Inflammatory macrophage treated with lipopolysaccharide for 1 hour (primary cell): ENCODE data around the gene TP53AIP1.
A peak's percentile ranks its signal among the peaks of the same experiment; 100 is the strongest.

Experiments used
- DNase-seq, 2 donors: peaks; one replicate each; pipeline ENCODE4 v3.0.0-alpha.2; 2020 to 2022

Gene TP53AIP1

GRCh38 chr11:128941573-128942271 is 949 bp downstream of the TP53AIP1 start:
- no peak for DNase-seq

DNA sequence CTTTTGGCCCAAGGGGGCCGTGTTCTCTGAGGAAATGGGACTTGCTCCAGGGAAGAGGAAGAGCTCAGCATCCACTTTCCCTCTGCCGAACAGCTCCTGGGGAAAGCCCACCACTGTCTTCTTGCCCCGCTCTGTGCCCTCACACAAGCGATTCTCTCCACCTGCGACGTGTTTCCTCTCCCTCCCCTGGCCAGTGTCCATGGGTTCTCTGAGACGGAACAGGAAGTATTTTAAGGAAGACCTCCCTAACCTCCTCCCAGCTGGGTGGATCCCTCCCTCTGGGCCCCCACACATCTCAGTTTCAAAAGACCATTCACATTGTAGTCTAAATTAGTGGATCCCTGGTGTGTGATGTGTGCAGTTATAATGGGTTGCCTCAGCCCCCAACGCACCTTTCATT is 1.6 kb downstream of the TP53AIP1 start:
- peak in 1 of 2 donors; percentile 22 for DNase-seq

- DNase-seq: no peak
Measured at GRCh38 chr11:128940603-128941002, 2.1 kb downstream of the TP53AIP1 start.

- DNase-seq: no peak
Measured at GRCh38 chr11:128940156-128940555, 2.5 kb downstream of the TP53AIP1 start.

DNA sequence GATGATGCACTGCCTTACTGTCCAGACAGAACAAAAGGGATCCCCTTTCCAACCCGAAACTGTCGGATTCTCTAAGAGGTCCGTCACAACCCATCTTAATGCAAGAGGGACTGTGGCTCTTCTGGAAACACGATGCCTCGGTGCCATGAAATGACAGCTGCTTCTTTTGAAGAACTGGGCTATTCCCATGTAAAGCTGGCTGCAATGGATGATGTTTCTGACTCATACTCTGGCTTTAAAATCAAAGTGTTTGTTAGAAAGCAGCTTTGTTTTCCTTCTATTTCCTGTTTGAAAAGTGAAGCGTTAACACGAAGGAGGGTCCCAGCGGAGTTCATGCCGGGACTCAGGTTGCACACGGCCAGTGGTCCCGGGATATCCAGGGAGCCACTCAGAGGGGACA is 3.1 kb downstream of the TP53AIP1 start:
- no peak for DNase-seq

DNA sequence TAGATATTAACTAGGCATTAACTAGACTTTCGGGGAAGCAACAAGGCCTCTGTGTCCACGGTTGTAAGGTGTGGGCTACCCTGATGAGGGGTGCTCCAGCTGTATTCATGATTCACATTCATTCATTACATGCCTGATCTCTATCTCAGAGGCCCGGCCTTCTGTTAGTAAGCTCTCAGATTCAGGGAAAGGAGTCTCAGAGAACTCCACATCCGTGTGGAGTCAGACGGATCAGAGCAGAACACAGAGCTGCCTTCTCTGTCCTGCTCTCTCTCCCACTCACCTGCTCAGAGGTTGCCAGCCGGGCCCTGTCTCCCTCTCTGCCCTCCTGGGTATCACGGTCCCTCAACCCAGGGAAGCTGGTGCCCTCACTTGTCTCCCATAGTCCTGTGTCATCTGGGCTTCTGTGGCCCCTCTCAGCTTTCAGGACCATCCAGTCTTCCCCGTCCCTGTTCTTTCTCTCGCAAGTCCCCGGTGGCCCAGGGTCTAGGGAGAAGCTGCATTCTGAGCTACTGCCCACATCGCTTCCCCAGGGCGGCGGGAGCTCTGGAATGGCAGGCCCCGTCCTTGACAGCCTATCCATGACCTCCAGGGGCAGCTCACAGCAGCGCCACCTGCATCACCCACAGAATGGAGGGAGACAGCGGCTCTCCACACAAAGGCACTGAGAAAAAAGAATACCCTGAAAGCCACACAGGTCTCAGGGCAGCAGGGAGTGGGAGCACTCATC is 4.3 kb downstream of the TP53AIP1 start:
- no peak for DNase-seq

- DNase-seq: no peak
Measured at GRCh38 chr11:128937480-128937879, 5.2 kb downstream of the TP53AIP1 start.

GRCh38 chr11:128936606-128937251 is 5.9 kb downstream of the TP53AIP1 start:
- no peak for DNase-seq

DNA sequence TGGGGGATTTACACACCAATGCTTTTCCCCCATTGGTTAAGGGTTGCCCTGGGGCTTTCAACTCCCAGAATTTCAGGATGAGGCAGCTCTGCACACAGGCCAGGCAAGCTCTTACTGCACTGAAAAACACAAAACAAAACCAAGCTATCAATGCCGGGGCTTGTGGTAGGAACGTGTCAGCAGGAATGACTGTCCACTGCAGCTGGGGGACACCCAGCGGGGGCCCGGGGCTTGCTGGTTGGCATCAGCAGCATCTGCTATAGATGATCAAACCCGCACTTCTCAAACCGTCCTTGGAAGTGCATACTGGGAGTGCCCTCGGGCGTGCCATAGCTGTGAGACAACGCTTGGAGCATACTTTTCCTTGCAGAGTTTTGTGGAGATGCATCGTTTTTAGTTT is 7.7 kb downstream of the TP53AIP1 start:
- DNase-seq: no peak

- DNase-seq: no peak
Measured at GRCh38 chr11:128934351-128934750, 8.3 kb downstream of the TP53AIP1 start.

DNA sequence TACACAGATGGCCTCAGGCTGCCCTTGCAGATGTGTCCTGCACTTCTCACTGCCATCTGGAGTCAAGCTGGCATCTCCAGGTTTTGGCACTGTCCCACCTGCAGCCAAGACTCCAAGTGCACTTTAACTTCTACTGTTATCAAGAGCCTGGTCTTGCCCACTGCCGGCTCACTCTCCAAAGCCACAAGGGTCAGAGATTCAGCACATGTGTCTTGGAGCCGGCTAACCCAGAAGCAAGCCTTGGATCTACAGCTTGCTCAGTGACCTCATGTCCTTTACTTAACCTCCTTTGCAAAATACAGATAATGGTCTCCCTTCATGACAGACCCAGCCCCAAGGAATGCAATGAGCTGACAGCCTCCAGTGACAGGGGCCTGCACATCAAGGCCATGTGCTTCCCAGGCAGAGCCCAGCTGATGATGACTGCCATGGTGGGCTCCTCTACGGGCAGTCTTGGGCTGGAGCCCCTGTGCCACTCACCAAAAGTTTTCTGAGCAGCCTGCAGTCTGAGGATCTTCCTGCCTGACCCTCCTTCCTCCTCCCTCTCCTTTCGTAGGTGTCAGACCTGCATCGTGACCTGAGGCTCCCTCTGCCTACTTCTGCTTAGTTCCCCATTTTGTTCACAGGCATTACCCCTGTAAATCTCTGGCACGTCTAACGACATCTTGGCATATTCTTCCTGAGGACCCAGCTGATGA is 9.0 kb downstream of the TP53AIP1 start:
- DNase-seq: no peak

- no peak for DNase-seq
Measured at GRCh38 chr11:128931668-128932067, 11.0 kb downstream of the TP53AIP1 start.

GRCh38 chr11:128931066-128931465 is 11.6 kb downstream of the TP53AIP1 start:
- DNase-seq: no peak

- DNase-seq: no peak
Measured at GRCh38 chr11:128929991-128930390, 12.7 kb downstream of the TP53AIP1 start.

DNA sequence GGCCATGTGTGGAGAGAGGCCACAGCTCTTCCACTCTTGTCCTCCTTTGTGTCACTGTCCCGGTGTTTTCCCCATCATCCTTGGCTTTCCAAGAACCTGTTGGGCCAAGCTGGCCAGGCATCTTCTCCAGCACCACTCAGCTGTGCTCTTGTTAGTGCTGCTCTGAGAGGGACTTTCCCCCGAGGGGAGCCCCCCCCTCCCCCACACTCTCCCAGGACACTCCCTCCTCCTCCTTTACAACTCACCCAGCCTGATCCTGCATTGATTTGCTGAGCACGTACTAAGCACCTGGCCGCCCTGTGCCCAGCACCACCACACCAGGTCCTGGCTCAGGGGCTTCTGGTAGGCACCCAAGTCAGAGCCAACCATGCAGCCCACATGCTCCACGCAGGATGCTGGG is 13.2 kb downstream of the TP53AIP1 start:
- DNase-seq: no peak

- no peak for DNase-seq
Measured at GRCh38 chr11:128928400-128928799, 14.3 kb downstream of the TP53AIP1 start.

DNA sequence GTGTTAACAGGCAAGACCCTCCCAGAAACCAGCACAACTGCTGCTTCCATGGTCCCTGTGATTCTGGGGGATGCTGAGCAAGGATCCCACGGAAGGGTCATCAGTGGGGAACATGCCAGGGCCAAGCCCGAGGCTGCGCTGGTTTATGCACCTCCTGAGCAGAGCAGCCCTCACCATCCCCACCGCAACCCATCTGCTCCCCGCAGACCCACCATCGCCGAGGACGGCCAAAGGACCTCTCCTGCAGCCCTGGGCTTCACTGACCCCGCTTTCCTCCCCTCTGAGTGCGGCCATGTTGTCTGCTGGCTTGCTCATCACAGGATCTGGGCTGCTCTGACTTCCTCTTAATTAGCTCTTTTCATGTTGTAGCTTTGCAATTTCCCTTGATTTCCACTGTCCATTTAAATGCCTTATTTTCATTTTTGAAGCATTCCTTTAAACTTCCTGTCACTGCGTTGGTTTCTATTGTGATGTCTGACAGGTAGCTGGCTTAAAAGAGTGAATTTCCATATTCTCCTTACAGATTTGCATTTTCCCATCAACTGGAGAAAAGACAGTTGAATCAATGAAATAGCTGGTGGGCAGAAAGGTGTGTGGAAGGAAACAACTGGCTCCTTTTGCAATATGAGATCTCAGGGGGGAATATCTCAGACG is 14.9 kb downstream of the TP53AIP1 start:
- no peak for DNase-seq

GRCh38 chr11:128927108-128927461 is 15.6 kb downstream of the TP53AIP1 start:
- DNase-seq: no peak

GRCh38 chr11:128926437-128927107 is 16.1 kb downstream of the TP53AIP1 start:
- DNase-seq: no peak

DNA sequence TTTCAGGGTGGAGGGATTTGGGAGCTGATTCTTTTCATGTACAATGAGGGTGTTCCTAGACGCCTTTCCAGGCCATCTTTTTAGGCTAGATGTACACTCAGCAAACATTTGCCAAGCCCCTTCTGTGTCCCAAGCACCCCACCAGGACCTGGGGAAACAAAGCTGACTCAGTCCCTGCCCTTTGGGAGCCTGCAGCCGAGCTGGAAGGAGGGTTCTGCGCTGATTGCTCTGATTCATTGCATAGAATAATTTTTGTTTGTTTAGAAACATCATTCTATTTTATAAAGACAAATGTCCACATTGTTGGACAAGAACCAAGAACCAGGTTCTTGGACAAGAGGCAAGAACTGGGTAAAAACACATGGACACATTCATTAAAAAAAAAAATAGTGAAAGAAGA is 16.7 kb downstream of the TP53AIP1 start:
- DNase-seq: no peak

DNA sequence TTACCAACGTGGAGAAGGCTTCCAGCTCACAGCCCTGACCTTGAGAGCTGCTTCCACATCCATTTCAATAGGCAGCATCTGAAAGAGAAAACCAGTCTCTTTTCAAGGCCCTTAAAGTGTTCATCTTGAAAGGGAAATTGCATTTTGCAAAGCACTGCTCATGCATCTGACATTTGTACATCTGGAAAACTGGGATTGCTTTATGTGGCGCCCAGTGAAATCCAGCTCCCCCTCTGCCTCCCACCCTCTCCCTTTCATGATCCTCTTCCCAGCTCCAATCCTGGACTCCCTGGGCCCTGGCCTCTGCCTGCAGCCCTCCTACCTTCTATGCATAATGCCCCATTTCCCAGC is 17.4 kb downstream of the TP53AIP1 start:
- DNase-seq: no peak

DNA sequence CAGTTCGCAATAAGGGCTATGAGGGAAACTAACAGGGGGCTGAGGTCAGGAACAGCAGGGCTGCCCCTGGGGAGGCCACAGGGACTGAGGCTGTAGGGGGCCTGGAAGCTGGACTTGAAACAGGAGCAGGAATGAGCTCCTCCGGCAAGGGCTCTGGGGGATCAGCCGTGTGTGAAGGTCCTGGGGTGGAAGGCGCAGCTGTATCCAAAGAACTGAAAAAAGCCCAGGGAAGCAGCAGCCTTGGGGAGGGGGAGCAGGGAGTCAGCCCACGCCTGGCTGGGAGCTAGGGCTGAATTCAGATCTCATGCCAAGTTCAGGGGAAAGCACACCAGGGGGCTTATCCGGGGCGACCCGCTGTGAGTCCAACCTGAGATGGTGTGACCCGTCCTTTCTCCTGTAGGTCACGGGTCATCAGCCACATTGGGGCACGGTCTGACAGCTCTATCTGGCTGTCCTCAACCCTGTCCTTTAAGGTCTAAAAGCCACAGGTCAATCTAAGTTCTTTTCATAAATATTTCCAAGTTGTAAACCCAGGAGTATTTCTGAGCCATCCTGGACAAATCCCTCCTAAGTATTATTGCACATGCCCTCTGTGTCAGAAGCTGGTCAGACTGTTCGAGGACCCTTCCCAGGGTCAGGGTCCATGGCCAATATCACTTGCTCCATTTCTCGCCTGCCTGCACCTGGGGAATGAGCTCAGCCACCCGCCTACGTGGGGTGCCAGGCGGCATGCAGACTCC is 18.0 kb downstream of the TP53AIP1 start:
- no peak for DNase-seq
